ENCODE measurements around the gene ARL8B.

DNA sequence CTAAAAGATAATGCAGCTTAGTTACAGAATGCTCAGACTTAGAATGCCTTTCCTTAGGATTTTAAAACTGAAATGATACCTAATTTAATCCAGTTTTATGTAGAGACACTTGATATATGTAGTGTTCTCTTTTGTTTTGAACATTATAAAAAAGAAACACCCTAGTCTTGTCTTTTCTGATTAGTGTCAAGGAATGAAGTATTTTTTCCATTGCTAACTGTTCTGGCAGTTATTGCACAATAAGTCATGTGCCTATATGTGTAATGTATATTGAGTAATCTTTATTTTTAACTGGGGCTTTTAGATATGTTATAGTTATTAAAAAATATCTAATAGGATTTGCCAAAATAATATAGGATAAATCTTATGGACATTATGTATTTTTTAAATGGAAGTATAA, 4.5 kb downstream of the ARL8B start:
- TF ChIP-seq, protein P1, sequence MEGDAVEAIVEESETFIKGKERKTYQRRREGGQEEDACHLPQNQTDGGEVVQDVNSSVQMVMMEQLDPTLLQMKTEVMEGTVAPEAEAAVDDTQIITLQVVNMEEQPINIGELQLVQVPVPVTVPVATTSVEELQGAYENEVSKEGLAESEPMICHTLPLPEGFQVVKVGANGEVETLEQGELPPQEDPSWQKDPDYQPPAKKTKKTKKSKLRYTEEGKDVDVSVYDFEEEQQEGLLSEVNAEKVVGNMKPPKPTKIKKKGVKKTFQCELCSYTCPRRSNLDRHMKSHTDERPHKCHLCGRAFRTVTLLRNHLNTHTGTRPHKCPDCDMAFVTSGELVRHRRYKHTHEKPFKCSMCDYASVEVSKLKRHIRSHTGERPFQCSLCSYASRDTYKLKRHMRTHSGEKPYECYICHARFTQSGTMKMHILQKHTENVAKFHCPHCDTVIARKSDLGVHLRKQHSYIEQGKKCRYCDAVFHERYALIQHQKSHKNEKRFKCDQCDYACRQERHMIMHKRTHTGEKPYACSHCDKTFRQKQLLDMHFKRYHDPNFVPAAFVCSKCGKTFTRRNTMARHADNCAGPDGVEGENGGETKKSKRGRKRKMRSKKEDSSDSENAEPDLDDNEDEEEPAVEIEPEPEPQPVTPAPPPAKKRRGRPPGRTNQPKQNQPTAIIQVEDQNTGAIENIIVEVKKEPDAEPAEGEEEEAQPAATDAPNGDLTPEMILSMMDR (IDR thresholded peaks at IDR 0.05) = no peak
- TF ChIP-seq EP300 (IDR thresholded peaks at IDR 0.05) = peak in 1 of 4 donors; percentile 52

All from upper lobe of left lung (tissue), 4 donors.